ENCODE data around the gene POLD3.

GRCh38 chr11:74637700-74638099 is 45.3 kb downstream of the POLD3 start:
- TF ChIP-seq, protein P1, sequence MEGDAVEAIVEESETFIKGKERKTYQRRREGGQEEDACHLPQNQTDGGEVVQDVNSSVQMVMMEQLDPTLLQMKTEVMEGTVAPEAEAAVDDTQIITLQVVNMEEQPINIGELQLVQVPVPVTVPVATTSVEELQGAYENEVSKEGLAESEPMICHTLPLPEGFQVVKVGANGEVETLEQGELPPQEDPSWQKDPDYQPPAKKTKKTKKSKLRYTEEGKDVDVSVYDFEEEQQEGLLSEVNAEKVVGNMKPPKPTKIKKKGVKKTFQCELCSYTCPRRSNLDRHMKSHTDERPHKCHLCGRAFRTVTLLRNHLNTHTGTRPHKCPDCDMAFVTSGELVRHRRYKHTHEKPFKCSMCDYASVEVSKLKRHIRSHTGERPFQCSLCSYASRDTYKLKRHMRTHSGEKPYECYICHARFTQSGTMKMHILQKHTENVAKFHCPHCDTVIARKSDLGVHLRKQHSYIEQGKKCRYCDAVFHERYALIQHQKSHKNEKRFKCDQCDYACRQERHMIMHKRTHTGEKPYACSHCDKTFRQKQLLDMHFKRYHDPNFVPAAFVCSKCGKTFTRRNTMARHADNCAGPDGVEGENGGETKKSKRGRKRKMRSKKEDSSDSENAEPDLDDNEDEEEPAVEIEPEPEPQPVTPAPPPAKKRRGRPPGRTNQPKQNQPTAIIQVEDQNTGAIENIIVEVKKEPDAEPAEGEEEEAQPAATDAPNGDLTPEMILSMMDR (conservative IDR thresholded peaks at IDR 0.05; ENCODE audit: low read depth, low read length), result no peak
- no peak for TF ChIP-seq EZH2 (IDR thresholded peaks at IDR 0.05; ENCODE audit: borderline replicate concordance, low read depth, low read length, poor library complexity, severe bottlenecking)
